ENCODE data around the gene ADAMTS6. TPM values are rescaled to one million over a fixed set of nuclear protein-coding genes. Genes with fewer than 3 reads are reported as not detected.
"Not testable (repeated sequence)": the region's sequence is repeated elsewhere in the genome, so short reads cannot be mapped to it uniquely, and the experiment has no call there.

Gene ADAMTS6
- polyA plus RNA-seq, 10 donors = 0.75 to 3.4 (median 1.2) TPM

DNA sequence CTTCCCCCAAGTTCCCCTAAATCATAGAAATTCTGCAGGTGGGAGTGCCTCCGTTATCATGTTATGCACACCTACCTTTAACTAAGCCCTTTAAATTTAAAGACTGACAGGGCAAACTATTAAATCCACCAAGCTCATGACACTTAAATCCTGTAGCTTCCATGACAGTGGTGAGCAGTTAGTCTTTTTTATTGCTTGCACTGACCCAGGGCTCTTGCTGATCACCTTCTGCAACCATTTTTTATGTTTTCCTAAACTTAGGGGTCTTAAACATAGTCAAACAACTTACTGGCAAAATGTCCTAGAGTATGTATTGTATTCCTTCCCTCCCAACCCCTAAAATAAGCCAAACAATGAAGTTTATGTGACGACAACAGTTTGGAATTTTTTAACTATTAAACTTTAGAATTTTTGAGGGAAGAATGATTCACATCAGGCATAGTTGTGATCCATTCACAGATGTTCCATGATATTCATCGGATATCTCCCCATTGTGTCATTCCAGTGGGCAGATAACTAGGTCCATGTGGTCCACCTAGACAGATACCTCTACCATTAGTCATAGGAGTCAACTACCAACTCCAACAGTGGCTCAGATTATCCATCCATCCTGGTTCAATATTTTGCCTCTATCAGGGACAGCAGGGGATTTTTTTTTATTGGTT lies 283.1 kb downstream of the ADAMTS6 start:
- DNase-seq = peak in 2 of 3 donors; percentile 3 to 97

DNA sequence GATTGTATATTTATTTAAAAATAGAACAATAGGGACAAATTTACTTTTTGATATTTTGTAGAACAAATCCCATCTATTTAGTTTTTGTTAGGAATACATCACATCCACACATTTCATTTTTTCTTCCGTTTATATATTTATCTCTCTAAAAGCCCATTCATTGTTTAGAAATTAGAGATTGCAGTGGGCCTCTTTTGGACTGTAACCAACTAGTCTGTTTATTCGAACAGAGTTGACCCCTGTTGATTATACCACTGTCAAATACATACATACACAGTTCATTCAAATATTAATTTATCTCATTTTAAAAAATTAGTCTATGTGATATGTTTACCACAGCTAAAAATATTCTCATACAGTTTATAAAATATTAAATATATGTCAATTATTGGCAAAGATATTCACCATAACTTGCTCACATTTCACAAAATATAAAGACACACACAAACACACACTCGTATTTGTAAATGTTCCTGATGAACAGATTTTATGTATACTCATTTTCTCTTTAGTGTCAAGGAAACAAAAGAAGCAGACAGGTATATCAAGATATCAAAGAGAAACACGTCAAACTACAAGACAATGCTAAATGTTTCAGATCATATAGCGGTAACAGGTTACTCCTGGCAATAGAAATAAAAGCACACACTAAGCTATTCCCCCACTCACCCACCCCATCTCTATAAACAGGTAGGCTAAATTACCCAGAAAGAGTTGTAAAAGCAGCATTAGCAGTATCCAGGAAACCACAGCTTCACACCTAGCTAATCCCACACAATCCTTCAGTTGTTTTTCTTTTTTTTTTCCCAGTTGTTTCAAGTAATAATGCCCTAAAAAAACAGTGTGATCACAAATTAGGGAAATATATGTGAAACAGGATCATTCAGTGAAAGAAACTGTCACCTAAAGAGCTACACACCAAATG lies 283.9 kb downstream of the ADAMTS6 start:
- no peak for DNase-seq

DNA sequence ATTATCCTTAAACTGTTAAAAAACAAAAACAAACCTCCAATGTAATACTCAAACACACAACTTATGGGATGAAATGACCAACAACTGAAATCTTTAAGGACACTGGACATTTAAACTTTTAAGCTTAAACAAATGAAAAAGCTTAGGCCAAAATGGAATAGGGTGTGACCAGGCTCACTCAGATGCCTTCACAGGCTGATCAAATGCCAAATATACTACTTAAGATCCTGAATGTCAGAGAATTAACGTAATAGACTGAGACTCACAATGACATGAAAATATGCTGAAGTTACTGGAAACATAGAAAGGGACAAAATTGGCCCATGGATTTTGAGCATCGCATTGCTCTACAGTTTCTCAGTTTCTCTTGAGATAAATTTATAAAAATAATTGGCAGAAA lies 286.8 kb downstream of the ADAMTS6 start:
- DNase-seq = no peak

DNA sequence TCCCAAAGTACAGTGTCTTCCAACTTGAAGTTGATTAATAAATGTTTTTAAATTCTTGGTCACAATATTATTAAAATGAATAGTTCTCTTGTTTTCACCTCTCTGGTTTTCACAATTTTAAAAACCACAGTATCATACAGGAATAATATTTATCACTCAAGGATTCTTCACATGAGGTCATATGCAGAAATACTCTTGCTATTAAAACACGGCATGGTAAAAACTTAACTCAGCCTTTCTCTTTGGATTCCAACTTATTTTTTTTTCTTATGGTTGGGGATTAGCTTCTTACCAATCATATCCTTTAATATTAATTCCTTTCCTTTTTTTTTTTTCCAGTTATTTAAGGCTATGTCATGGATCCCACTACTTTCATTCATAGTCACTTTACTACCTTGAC lies 289.4 kb downstream of the ADAMTS6 start:
- no peak for DNase-seq

DNA sequence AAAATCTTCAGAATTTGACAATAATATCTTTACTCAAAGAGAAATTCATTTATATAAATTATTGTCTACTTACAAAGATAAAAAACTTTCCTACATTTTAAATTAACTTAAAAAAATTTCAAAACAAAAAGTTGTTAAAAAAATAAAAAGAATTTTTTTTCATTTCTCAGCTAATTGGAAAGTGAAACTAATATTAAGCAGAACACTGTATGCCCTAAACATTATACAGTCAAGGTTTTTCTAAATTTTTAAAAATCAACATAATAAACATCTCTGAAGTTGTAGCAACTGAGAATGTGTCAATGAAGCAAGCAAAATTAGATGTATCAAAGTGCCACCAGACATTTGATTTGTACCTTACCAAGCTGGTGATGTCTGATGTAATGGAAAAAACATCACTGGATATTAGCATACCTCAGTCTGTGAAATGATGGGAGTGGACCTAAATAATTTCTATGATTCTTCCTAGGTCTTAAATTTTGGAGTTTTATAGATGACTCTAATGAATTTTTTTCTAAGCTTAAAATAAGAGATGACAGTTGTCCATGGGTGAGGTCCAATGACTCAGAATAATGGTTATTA lies 290.1 kb downstream of the ADAMTS6 start:
- DNase-seq = no peak

DNA sequence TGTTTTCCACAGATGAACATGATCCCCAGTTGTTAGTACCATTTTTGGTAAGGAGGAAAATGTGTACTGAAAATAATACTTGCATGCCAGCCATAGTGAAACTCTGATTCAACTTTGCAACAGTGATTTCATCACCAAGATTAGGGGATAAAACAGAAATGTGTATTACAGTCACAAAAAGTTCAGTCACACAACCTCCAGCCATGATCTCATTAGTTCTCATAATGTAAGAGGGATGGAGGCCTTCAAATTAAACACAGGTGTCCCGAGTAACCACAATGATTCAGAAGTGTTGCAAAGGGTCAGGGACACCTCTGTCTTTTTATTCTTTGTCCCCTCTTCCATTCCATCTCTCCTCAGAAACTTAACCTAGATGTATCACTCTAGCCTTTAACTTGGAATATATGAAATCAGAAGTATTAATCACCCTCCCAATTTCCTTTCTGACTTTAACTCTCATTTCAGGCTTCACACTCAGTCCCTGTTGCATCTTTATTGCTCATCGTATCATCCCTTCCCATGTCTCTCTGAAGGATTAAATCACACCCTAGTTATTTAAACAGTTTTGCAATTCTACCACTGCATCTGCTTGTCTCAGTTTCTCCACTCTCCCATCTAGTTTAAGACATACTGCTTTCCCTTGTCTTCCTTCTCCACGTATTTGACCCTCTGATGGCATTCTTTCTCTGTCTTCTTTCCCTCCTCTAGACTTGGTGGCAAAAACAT lies 291.2 kb downstream of the ADAMTS6 start:
- peak in 1 of 3 donors; percentile 96 for DNase-seq

DNA sequence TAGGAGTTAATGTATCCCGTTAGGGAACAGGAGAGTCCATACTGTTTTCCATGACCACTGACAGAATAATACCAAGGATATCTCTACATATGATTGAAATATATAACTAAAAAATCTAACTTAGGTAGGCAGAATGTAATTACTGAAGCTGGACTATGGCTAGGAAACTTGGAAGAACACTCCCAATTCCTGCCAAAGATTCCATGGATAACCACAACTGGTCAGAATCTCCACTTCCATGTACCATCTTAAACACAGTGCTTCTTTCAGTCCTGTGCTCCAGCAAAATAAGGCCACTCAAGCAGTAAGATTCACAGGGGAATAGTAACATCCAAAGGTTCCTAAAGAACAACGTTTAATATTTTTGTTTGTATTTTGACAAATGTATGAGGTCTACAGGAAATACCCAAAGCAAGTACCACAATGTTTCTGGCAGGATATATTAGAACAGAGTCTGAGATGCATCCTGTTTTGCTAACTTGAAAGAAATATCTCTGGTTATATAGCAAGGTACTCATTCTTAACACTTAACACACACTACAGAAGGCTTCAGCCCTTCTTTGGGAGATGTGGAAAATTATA lies 295.0 kb downstream of the ADAMTS6 start:
- no peak for DNase-seq

DNA sequence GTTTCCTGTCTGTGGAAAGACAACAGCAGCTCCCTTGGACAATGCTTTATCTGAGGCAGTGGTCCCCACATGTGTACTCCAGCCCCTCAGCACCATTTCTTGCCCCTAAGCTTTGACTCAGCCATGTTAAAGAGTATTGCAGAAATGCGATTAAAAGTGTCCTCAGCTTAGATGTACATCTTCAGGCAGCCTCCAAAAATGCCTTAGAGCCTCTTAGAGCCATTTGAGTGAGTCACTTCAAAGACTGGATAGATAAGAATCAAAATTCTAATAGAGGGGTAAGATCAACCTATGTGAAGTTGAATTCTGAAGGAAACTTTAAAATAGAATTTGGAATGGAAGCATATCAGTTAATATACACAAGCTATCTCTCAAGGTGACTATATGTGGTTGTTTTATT lies 296.3 kb downstream of the ADAMTS6 start:
- DNase-seq = peak in 1 of 3 donors; percentile 31

DNA sequence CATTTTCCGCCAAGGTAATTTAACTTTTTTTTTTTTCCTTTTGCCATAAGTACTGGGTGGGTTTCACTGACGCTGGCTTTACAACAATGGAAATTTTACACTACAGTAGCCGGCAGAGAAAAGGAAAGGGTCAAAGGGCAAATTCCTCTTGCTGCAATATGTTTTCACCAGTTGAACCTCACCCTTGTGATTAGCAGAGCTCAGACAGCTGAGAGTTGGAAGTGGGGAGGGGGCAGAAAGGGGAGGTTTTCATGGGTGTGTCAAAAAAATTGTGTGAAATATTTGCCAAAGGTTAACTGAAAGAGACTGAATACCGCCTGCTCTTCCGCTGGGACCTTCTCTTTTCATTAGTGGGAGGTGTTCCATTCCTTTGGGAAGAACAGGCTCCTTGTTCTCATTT lies 296.9 kb downstream of the ADAMTS6 start:
- DNase-seq = no peak

DNA sequence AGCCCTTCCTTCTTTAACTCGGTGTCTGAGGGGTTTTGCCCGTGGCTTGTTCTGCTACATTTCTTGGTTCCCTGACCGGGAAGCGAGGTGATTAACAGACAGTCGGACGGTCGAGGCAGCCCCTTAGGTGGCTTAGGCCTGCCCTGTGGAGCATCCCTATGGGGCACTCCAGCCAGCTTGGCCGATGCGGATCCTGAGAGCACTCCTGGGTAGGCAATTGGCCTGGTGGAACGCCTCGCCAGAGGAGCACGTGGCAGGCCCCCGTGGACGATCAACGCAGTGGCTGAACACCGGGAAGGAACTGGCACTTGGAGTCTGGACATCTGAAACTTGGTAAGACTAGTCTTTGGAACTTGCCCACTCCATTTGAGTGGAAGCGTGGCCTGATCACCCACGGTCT lies 307.5 kb downstream of the ADAMTS6 start:
- DNase-seq = not testable (repeated sequence)

DNA sequence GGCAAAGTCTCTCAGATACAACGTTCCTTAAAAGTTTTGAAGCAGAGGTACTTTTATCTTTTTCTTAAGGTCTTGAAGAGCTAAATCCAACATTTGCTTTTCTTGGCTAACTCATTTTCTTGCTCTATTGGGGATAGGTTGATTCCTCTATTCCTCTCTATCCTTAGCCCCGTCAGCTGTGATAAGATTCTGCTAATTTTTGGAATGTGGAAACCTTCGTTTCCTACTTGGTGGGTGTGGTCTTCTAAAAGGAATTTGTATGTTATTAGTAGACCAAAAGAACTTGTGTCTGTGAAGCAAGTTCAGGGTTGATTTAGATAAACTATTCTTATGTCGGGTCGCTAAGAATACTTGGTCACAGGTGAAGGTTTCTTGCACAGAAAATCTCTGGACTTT lies 308.6 kb downstream of the ADAMTS6 start:
- DNase-seq = no peak

DNA sequence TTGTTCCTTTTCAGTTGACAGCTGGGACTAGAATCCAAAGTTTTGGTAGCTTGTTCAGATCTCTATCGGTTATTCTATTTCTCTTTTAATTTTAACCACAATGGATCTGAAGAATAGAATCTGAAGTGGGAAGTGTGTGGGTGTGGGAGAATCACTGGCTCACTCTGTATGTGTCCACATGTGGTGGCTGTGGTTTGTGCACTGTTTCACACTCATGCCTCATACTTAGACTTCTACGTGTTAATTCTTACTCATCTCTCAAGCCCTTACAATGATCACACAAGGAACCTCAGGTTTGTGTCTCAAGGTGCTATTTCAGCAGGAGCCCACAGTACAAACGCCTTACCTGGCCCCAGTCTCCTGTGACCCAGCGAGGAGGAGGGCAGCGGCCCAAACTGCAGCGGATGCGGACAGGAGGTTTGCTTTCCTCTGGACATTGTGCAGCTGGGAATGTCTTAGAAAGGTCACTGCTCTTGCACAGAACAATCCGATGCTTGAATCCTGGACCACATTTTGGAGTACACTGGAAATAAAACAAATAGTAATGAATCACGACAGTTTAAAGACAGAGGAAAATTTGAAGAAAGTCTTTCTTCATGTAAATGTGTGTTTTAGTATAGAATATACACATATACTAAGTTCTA lies 309.1 kb downstream of the ADAMTS6 start:
- peak in 1 of 3 donors; percentile 44 for DNase-seq

DNA sequence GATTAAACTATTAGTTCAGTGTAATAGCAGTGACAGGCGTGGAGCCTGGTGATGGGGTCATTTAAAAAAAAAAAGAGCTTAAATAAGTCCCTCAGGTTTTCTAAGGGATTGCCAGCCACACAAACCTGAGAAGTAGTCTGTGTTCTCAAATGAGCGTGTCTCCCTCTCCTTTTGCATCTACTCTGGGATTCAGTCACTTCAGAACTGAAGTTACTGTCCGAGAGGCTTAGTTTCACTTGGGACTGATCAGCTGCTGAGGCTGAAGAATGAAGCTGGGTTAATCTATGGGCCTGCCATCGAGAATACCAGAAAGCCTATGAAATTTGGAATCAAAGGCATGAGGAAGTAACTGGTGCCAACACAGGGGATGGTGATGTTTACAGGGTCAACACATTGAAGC lies 310.1 kb downstream of the ADAMTS6 start:
- no peak for DNase-seq

DNA sequence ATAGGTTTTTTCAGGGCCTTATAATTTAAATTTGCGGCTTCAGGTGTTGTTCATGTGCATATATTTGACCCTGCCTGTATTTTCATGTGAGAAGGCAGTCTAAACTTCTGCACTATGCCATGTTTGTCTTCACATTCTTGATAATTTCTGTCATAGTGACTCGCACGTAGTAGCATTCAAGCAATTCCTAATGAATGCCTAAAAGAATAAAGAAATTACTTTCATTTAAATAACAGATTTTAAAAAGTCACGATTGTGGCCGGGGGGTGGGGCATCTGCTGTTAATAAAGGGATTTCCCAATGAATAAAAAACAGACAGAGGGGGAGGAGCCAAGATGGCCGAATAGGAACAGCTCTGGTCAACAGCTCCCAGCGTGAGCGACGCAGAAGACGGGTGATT lies 318.0 kb downstream of the ADAMTS6 start:
- DNase-seq = peak in 1 of 3 donors; percentile 69

DNA sequence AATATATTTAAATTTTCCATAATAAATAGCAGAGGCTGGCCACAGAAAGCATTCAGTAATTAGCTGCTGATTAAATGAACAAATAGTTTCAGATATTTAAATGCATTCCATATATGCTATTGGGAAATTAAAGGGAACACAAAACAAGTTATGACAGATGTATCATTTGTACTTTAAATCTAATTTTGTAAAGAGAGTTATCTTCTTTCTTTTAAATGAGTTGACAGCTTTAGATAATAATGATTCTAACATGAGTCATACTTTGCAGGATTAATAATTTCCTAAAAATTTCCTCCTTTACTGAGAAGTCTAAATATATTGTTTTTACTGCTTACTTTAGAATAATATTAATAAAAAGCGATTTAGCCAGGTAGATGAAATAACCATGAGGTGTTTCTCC lies 320.1 kb downstream of the ADAMTS6 start:
- no peak for DNase-seq

DNA sequence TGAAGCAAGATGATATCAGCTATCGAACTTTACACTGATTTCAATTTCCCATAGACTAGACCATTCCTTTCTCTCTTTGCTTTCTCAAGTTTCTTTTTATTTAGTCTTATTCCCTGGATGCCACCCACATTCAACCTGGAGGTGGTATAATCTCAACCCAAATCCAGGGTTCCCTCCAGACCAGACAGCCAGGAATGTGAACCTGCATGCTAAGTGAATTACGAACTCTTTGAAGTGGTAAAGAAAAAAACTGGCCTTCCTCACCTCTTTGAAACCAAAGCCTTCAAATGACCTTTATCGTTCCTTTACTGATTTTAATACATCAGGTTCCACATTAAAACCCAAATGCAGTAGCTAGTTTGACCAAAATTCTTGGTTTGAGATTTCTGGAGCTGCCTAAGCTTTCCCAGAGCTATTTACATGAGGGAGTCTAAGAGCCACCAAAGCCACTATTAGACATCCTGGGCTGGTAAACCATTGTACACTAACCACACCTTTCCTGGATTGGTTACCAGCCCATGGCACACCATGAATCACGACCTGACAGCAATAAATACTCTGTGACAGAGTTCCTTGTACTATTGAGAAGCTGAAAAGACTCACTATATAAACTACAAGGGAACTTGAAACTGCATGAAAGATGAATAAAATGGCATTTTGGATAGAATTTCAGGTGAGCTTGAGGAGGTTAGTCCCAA lies 323.7 kb downstream of the ADAMTS6 start:
- DNase-seq = no peak

DNA sequence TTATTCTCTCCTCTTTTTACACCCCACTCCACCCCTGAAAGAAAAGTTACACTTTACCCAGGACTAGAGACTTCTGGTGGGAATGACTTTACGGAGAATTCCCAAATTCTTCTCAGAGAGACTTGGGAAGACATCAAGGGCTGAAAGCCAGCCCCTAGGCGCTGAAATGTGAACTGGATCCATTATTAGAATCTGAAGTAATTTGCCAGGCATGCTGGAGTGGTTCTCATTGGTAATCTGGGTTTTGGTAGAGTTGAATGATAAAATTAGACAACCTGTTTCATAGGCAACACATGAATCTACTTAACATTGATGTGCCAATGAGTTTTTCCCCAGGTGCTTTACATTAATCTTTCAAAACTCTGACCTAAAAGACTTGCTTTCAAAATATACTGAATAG lies 324.8 kb downstream of the ADAMTS6 start:
- DNase-seq = no peak

DNA sequence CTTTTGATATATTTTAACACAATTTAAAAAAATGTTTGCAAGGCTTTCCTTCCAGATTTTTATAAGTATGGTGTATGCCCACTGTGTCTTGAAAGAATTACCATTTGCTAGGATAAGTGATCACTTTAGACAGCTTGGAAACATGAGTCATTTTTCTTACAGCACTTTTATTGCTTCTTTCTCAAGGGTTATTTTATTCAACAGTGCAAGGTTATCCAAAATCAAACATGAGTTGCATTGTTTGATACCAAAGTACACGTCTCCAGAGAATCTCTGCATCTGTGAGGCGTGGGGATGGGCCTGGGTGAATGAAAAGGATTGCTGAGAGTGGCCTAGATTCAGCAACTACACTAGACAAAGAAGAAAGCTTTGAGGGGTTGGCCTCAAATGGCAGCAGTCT lies 329.6 kb downstream of the ADAMTS6 start:
- peak in 1 of 3 donors; percentile 49 for DNase-seq

DNA sequence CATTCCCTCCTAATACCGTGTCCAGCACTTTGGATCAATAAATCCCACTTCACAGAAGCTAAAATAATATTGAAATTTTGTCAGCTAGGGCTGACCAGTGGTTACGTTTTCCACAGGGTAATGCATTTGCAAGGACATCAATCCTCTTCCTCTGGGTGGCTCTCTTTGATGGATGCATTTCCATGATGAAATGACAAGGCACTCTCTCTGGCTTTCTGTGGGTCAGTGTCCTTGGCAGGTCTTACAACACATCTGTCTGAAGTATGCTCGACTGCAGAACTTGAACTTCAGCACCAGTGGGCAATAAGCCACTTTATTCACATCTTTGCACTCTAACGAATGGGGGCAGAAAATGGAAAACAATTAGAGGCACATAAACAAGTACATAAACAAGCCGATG lies 330.1 kb downstream of the ADAMTS6 start:
- DNase-seq = peak in 2 of 3 donors; percentile 38 to 57

DNA sequence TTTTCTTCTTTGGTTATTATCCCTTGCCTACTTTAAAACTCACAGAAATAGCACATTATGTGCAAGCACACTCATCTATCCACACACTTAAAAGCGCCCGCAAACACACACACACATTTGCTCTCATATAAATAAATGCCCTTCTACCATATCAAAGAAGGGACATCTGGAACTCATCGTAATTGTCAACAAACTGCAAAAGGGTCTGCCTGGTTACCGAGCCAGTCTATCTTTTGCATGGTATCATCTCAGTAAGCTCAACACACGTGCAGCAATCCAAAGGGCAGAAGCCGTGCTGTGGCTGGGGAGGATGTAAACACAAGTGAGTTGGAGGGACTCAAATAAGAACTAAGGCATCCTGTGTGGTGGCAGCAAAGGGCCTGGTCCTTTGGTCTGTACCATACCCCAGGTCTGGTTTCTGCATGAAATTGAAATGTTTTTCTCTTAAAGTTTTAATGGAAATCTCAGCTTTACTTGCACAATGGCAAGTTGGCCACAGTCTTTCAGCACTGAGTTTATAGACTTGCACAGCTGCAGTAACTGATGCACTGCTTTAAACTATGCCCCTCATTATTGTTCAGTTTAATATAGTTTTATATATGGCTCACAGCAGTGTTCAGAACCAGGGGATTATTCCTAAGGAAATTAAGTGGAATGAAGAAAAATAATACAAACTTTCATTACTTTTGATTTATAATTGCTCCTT lies 331.0 kb downstream of the ADAMTS6 start:
- DNase-seq = no peak
